K562 (cell line): Measurements from ENCODE around the gene HOXB1. TPM values are rescaled to one million over a fixed set of nuclear protein-coding genes. Genes with fewer than 3 reads are reported as not detected.

ENCODE experiments used
- ATF1 ChIP-seq, 2 experiments: fragments of 450-650 bp in 1 of 2; IDR thresholded peaks; 2 replicates each; pipeline ENCODE4 v1.6.1; 2016; ENCODE audit warnings: missing compliant biosample characterization in 1 of 2, missing genetic modification characterization in 1 of 2
- CXXC5 ChIP-seq: fragments of 250-450 bp; sonication (Bioruptor Pico); IDR thresholded peaks from 2 replicates; pipeline ENCODE4 v1.8.0; 2022; ENCODE audit warnings: inconsistent platforms, mild to moderate bottlenecking, moderate library complexity
- EP400 ChIP-seq: fragments of 450-650 bp; IDR thresholded peaks from 2 replicates; pipeline ENCODE4 v1.6.1; 2017; ENCODE audit warnings: antibody characterized with exemption, mild to moderate bottlenecking, moderate library complexity
- FOXA3 ChIP-seq, 2 experiments: fragments of 450-650 bp in 1 of 2; sonication (generic) in 1 of 2; formaldehyde crosslinking; IDR thresholded peaks in 1 of 2; conservative IDR thresholded peaks in 1 of 2; 2 replicates each; pipeline versions ENCODE4 v1.4.0 to v1.8.0; 2020 to 2022; ENCODE audit warnings: mild to moderate bottlenecking in 2 of 2, missing genetic modification reagents in 1 of 2
- GMEB1 ChIP-seq: fragments of 250-450 bp; sonication (Bioruptor Pico); IDR thresholded peaks from 2 replicates; pipeline ENCODE4 v1.4.0; 2020; ENCODE audit warnings: mild to moderate bottlenecking
- GTF3C2 ChIP-seq: IDR thresholded peaks from 3 replicates; pipeline ENCODE4 v1.6.1; 2011; ENCODE audit warnings: borderline replicate concordance, mild to moderate bottlenecking, moderate library complexity; ENCODE audit not compliant: insufficient read length; ENCODE audit errors: extremely low read depth
- NFIC ChIP-seq: fragments of 450-650 bp; IDR thresholded peaks from 2 replicates; pipeline ENCODE4 v1.6.1; 2017; ENCODE audit warnings: mild to moderate bottlenecking, inconsistent platforms
- NFRKB ChIP-seq: fragments of 450-650 bp; IDR thresholded peaks from 2 replicates; pipeline ENCODE4 v1.6.1; 2016; ENCODE audit warnings: low read depth
- NRF1 ChIP-seq, 2 experiments: fragments of 450-650 bp; IDR thresholded peaks in 1 of 2; conservative IDR thresholded peaks in 1 of 2; 2 replicates each; pipeline ENCODE4 v1.6.1; 2014; ENCODE audit warnings: mild to moderate bottlenecking in 2 of 2
- POLR2A ChIP-seq: fragments of 450-650 bp; conservative IDR thresholded peaks from 2 replicates; pipeline ENCODE4 v1.6.1; 2016
- RCOR1 ChIP-seq, 2 experiments: IDR thresholded peaks; 2 replicates each; pipeline ENCODE4 v1.6.1; 2012; ENCODE audit warnings: low read depth in 2 of 2, low read length in 2 of 2, borderline replicate concordance in 1 of 2, improper control_type of control experiment in 1 of 2
- SMAD4 ChIP-seq: fragments of 250-450 bp; sonication (Bioruptor Pico); conservative IDR thresholded peaks from 2 replicates; pipeline ENCODE4 v1.8.0; 2021; ENCODE audit warnings: inconsistent platforms, mild to moderate bottlenecking, moderate library complexity
- SUPT5H ChIP-seq: fragments of 450-650 bp; IDR thresholded peaks from 2 replicates; pipeline ENCODE4 v1.6.1; 2016
- TAF9B ChIP-seq: fragments of 450-650 bp; IDR thresholded peaks from 2 replicates; pipeline ENCODE4 v1.6.1; 2018; ENCODE audit warnings: mild to moderate bottlenecking; ENCODE audit not compliant: partially characterized antibody
- TFAP4 ChIP-seq: sonication (generic); formaldehyde crosslinking; IDR thresholded peaks from 2 replicates; pipeline ENCODE4 v1.8.0; 2022; ENCODE audit warnings: missing genetic modification reagents, mild to moderate bottlenecking, moderate library complexity, borderline replicate concordance
- UBTF ChIP-seq, 2 experiments: IDR thresholded peaks; 2 replicates each; pipeline ENCODE4 v1.6.1; 2012; ENCODE audit warnings: improper control_type of control experiment in 2 of 2, low read depth in 2 of 2, low read length in 2 of 2, borderline replicate concordance in 1 of 2
- ZBTB34 ChIP-seq: fragments of 250-450 bp; sonication (Bioruptor Pico); IDR thresholded peaks from 2 replicates; pipeline ENCODE4 v1.8.0; 2021; ENCODE audit warnings: mild to moderate bottlenecking, moderate library complexity
- polyA plus RNA-seq, 8 experiments: library from polyadenylated mRNA; depleted of rRNA in 4 of 8; stranded (reverse) in 5 of 8; unstranded in 3 of 8; fragments of >200 nt; fragmentation: Nextera tagmentation in 2 of 8; fragmentation: Illumina TruSeq in 1 of 8; extraction: Ambion mirVana in 2 of 8; extraction: Trizol in 1 of 8; gene quantifications; 2 replicates each; pipeline versions ENCODE4 v1.2.1 to v1.2.3, GENCODE V29; 2011 to 2014; ENCODE audit warnings: inconsistent platforms in 1 of 8, missing spikeins in 1 of 8
- total RNA-seq, 7 experiments: library from RNA; depleted of rRNA in 6 of 7; stranded (reverse); fragments of >200 nt in 6 of 7; fragmentation: Illumina TruSeq in 2 of 7; extraction: Trizol in 2 of 7; gene quantifications; 2 replicates each; pipeline versions ENCODE4 v1.2.1 to v1.2.3, GENCODE V29; 2011 to 2021; ENCODE audit warnings: low replicate concordance in 1 of 7

The HOXB1 gene
- total and polyA plus RNA-seq, 9 of the 15 experiments (the other 6 are each of a cell fraction or from before 2014, with no cell fraction given): 0.04 TPM; not detected in 8

GRCh38 chr17:48541577-48542113 is 10.8 kb upstream of the HOXB1 start (continued):
- TF ChIP-seq GMEB1 (CRISPR knock-in tag): 0 out of 2 replicates have a peak, but pooled peaks have one; percentile 0
- TF ChIP-seq TFAP4: peak; percentile 54; the same call in 1 of the 2 replicates
- TF ChIP-seq SMAD4 (CRISPR knock-in tag): 0 out of 2 replicates have a peak, but pooled peaks have one; percentile 55
- TF ChIP-seq NFIC: 0 out of 2 replicates have a peak, but pooled peaks have one; percentile 2
- TF ChIP-seq ATF1 (CRISPR knock-in tag; IDR thresholded peaks at IDR 0.05): no peak
- 0 out of 2 replicates have a peak, but pooled peaks have one; percentile 16 for TF ChIP-seq ATF1 (tag; IDR thresholded peaks at IDR 0.05)
- TF ChIP-seq SUPT5H: peak; percentile 66; the same call in 1 of the 2 replicates
- TF ChIP-seq UBTF (IDR thresholded peaks at IDR 0.05; ENCODE audit: borderline replicate concordance in 1 of 2, low read depth in 2 of 2, low read length in 2 of 2): peak; percentile 22 to 84; a peak in 2 of 4 replicates
- 0 out of 4 replicates have a peak, but pooled peaks of 1 of the 2 experiments have one; percentile 17 for TF ChIP-seq FOXA3 (CRISPR knock-in tag; conservative IDR thresholded peaks at IDR 0.05 in 1 of 2, IDR thresholded peaks at IDR 0.05 in 1 of 2)
- TF ChIP-seq RCOR1 (IDR thresholded peaks at IDR 0.05; ENCODE audit: borderline replicate concordance in 1 of 2, low read depth in 2 of 2, low read length in 2 of 2): 0 out of 4 replicates have a peak, but pooled peaks of 1 of the 2 experiments have one; percentile 30
- TF ChIP-seq NFRKB: peak; percentile 94
- peak; percentile 46 for TF ChIP-seq TAF9B
- peak; percentile 76 for TF ChIP-seq POLR2A
- peak; percentile 37; the same call in 1 of the 2 replicates for TF ChIP-seq EP400
- TF ChIP-seq CXXC5: peak; percentile 54
- TF ChIP-seq NRF1 (conservative IDR thresholded peaks at IDR 0.05 in 1 of 2, IDR thresholded peaks at IDR 0.05 in 1 of 2): 0 out of 4 replicates have a peak, but pooled peaks of 1 of the 2 experiments have one; percentile 7
- TF ChIP-seq ZBTB34 (CRISPR knock-in tag): no peak
- no peak for TF ChIP-seq GTF3C2
